T-helper 1 cell treated with Interleukin-12 subunit alpha and Interleukin-12 subunit beta and Interleukin-4 antibody, amounts not matched to agents 30 μg/mL and 1 μg/mL, for 36 hours (primary cell): Measurements from ENCODE around the gene ALDH9A1.
A peak's percentile ranks its signal among the peaks of the same experiment; 100 is the strongest.
"Not testable (repeated sequence)": the region's sequence is repeated elsewhere in the genome, so short reads cannot be mapped to it uniquely, and the experiment has no call there.

Source experiments
- H3K27ac Mint-ChIP-seq: one replicate; pipeline ENCODE4 v1.8.0; 2021; ENCODE audit warnings: mild to moderate bottlenecking, mixed read lengths
- H3K27me3 Mint-ChIP-seq: one replicate; pipeline ENCODE4 v1.8.0; 2021; ENCODE audit warnings: low read depth, mixed read lengths
- H3K36me3 Mint-ChIP-seq: one replicate; pipeline ENCODE4 v1.8.0; 2021; ENCODE audit warnings: low read depth, mixed read lengths
- H3K4me1 Mint-ChIP-seq: one replicate; pipeline ENCODE4 v1.8.0; 2021; ENCODE audit warnings: low read depth, mixed read lengths
- H3K4me3 Mint-ChIP-seq: one replicate; pipeline ENCODE4 v1.8.0; 2021; ENCODE audit warnings: mild to moderate bottlenecking, moderate library complexity, mixed read lengths
- H3K9me3 Mint-ChIP-seq: one replicate; pipeline ENCODE4 v1.8.0; 2021; ENCODE audit warnings: mixed read lengths

Gene ALDH9A1

DNA sequence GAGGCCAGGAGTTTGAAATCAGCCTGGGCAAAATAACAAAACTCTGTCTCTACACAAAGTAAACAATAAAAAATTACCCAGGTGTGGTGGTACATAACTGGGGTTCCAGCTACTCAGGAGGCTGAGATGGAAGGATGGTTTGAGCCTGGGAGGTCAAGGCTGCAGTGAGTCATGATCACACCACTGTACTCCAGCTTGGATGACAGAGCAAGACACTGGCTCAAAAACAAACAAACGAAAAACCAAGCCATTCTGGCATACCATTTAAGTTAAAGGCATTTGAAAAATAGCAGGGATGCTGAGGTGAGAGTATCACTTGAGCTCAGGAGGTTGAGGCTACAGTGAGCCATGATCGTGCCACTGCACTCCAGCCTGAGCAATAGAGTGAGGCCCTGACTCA lies 5.3 kb upstream of the ALDH9A1 start:
- H3K4me1 Mint-ChIP-seq, result peaks cover 2% of the 10 kb centered on the region
- peaks cover 22% of the 10 kb centered on the region for H3K27me3 Mint-ChIP-seq
- no peak overlapping the region for H3K27ac Mint-ChIP-seq
- H3K36me3 Mint-ChIP-seq, result no peaks in the 10 kb centered on the region
- no peak overlapping the region for H3K4me3 Mint-ChIP-seq
- no peaks in the 10 kb centered on the region for H3K9me3 Mint-ChIP-seq

GRCh38 chr1:165701922-165702321 lies 3.6 kb upstream of the ALDH9A1 start:
- not testable (repeated sequence) for H3K36me3 Mint-ChIP-seq, H3K4me3 Mint-ChIP-seq, H3K27ac Mint-ChIP-seq, H3K27me3 Mint-ChIP-seq, H3K9me3 Mint-ChIP-seq
- peaks cover 11% of the 10 kb centered on the region for H3K4me1 Mint-ChIP-seq

DNA sequence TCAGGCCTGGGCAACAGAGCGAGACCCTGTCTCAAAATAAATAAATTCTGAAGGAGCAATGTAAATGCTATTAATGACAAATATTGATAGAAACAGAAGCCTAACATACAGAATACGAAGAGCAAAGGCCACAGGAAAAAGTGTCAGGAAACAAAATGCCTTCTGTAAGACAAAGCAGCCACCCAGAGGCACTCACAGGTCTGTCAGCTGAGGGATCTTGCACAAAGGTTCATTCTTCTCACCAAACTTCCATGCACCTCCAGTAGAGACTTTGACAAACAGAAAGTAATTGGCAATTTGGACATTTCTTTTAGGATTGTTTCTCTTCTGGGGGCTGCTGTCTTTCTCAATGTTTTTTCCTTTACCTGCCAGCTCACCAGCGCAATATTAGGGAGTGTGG lies 1.2 kb upstream of the ALDH9A1 start:
- H3K36me3 Mint-ChIP-seq, result peaks cover 6% of the 10 kb centered on the region
- H3K27me3 Mint-ChIP-seq, result no peaks in the 10 kb centered on the region
- H3K27ac Mint-ChIP-seq, result no peak overlapping the region
- peaks cover 22% of the 10 kb centered on the region for H3K4me1 Mint-ChIP-seq
- no peak overlapping the region for H3K4me3 Mint-ChIP-seq
- H3K9me3 Mint-ChIP-seq, result no peaks in the 10 kb centered on the region

DNA sequence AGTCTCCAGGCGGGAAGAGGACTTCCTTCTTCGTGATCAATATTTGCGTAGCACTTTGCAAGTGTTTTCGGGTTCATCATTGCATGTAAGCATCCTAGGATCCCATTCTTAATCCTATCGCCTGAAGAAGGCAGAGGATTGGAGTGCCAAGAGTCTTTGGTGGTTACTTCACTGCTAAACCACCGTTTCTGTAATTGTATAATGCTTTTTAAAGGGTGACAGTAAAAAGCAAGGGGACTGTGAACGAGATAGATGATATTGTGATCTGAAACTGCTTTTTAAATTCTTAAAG lies 345 bp upstream of the ALDH9A1 start:
- H3K27me3 Mint-ChIP-seq, result no peaks in the 10 kb centered on the region
- no peaks in the 10 kb centered on the region for H3K9me3 Mint-ChIP-seq
- H3K36me3 Mint-ChIP-seq, result peaks cover 11% of the 10 kb centered on the region
- peaks cover 23% of the 10 kb centered on the region for H3K4me1 Mint-ChIP-seq
- H3K27ac Mint-ChIP-seq, result peak overlapping the region; percentile 90
- peak overlapping the region; percentile 98 for H3K4me3 Mint-ChIP-seq

GRCh38 chr1:165697491-165697880 lies 876 bp downstream of the ALDH9A1 start:
- Mint-ChIP-seq H3K27me3 (no peaks in the 10 kb centered on the region), H3K27ac (peak overlapping the region; percentile 98), H3K4me3 (peak overlapping the region; percentile 98), H3K4me1 (peaks cover 23% of the 10 kb centered on the region), H3K36me3 (peaks cover 18% of the 10 kb centered on the region), H3K9me3 (no peaks in the 10 kb centered on the region)

DNA sequence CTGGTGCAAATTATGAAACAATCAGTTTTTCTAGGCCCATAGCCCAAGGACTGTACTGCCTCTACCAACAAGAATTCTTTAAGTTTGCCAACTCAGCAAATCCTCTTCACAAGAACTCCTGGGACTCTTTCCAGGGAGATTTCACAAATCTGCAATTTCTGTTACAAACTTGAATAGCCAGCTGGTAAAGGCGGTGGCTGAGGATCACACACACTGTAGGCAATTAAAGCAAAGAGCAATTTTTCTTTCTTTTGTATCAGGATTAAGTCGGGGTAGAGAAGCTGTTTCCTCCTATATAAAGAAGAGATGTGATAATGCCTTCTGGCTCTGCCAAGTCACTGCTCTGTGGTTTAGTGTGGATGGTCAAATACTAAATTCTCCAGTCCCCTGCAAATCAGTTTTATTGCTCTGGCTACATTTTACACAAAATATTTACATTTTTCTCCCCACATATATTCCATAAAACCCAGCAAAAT lies 1.7 kb downstream of the ALDH9A1 start:
- Mint-ChIP-seq H3K36me3 (peaks cover 26% of the 10 kb centered on the region), H3K9me3 (no peaks in the 10 kb centered on the region), H3K27me3 (no peaks in the 10 kb centered on the region), H3K27ac (peak overlapping the region; percentile 26), H3K4me1 (peaks cover 31% of the 10 kb centered on the region), H3K4me3 (peak overlapping the region; percentile 76)

DNA sequence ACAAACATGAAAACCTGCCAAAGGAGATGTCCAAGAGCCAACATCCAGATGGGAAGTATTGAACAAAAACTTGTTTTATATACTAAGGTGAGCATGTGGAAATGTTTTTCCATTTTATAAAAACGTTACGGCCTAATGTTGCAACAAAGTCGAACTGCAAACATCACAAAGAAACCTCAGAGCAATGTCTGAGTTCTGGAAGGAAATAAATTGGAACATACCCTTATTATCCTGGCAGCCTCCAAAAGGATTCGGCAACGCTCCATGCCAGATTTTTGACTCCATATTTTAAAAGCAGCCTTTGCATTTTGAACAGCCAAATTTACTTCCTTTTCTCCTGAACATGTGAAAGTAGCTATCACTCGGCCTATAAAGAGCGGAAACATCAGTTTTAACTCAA lies 3.3 kb downstream of the ALDH9A1 start:
- Mint-ChIP-seq H3K27me3 (no peaks in the 10 kb centered on the region), H3K36me3 (peaks cover 32% of the 10 kb centered on the region), H3K4me3 (no peak overlapping the region), H3K27ac (no peak overlapping the region), H3K9me3 (no peaks in the 10 kb centered on the region), H3K4me1 (peaks cover 36% of the 10 kb centered on the region)

GRCh38 chr1:165688046-165688445 lies 10.3 kb downstream of the ALDH9A1 start:
- H3K4me1 Mint-ChIP-seq, result peaks cover 38% of the 10 kb centered on the region
- no peak overlapping the region for H3K4me3 Mint-ChIP-seq
- no peak overlapping the region for H3K27ac Mint-ChIP-seq
- H3K27me3 Mint-ChIP-seq, result no peaks in the 10 kb centered on the region
- H3K36me3 Mint-ChIP-seq, result peaks cover 55% of the 10 kb centered on the region
- peaks cover 7% of the 10 kb centered on the region for H3K9me3 Mint-ChIP-seq

- Mint-ChIP-seq H3K36me3 (peaks cover 59% of the 10 kb centered on the region), H3K4me1 (peaks cover 35% of the 10 kb centered on the region), H3K4me3 (no peak overlapping the region), H3K27ac (peak overlapping the region; percentile 6), H3K9me3 (peaks cover 7% of the 10 kb centered on the region), H3K27me3 (no peaks in the 10 kb centered on the region)
These were observed 11.4 kb downstream of the ALDH9A1 start for GRCh38 chr1:165686971-165687433.

- Mint-ChIP-seq H3K36me3 (peaks cover 56% of the 10 kb centered on the region), H3K27ac (peak overlapping the region; percentile 6), H3K9me3 (peaks cover 7% of the 10 kb centered on the region), H3K27me3 (no peaks in the 10 kb centered on the region), H3K4me1 (peaks cover 29% of the 10 kb centered on the region), H3K4me3 (no peak overlapping the region)
These were observed 12.0 kb downstream of the ALDH9A1 start for GRCh38 chr1:165686121-165686970.

DNA sequence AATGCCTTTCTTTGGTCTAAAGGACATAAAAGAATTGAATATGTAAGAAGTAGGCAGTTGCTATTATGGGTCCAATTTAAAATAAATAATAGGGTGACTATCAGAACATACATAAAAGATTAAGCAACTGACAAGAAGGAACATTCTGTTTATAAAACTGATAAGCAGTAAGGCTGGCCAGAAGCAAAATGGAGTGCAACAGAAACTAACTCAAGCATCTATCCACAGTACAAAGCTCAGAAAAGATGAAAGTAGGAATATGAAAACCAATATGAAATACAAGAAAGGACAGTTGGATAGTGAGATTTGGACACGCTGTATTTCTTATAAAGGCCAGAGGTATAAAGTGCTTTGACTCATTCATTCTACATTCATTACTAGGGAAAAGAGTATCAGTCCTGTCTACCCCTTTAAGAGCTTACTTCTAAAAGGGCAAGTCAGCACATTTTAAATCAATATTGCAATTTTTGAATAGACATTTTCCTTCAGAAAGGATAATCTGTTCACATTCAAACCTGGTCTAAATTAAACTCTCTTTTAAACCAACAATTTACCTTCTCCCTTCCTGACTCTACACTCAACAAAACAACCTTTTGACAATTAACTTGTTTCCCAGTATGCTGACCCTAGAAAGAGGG lies 14.4 kb downstream of the ALDH9A1 start:
- peaks cover 7% of the 10 kb centered on the region for H3K9me3 Mint-ChIP-seq
- H3K4me3 Mint-ChIP-seq, result no peak overlapping the region
- H3K27ac Mint-ChIP-seq, result no peak overlapping the region
- H3K27me3 Mint-ChIP-seq, result no peaks in the 10 kb centered on the region
- peaks cover 68% of the 10 kb centered on the region for H3K36me3 Mint-ChIP-seq
- peaks cover 34% of the 10 kb centered on the region for H3K4me1 Mint-ChIP-seq

DNA sequence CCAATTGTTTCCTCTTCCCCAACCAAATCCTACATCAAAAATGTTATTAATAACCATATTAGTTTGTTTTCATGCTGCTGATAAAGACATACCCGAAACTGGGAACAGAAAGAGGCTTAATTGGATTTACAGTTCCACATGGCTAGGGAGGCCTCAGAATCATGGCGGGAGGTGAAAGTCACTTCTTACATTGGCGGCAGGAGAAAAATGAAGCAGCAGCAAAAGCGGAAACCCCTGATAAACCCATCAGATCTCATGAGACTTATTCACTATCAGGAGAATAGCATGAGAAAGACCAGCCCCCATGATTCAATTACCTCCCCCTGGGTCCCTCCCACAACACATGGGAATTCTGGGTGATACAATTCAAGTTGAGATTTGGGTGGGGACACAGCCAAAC lies 17.6 kb downstream of the ALDH9A1 start:
- not testable (repeated sequence) for H3K4me3 Mint-ChIP-seq, H3K27me3 Mint-ChIP-seq, H3K27ac Mint-ChIP-seq, H3K9me3 Mint-ChIP-seq
- H3K36me3 Mint-ChIP-seq, result peaks cover 61% of the 10 kb centered on the region
- H3K4me1 Mint-ChIP-seq, result peaks cover 25% of the 10 kb centered on the region

- Mint-ChIP-seq H3K4me1 (peaks cover 24% of the 10 kb centered on the region), H3K27ac (no peak overlapping the region), H3K9me3 (no peaks in the 10 kb centered on the region), H3K27me3 (no peaks in the 10 kb centered on the region), H3K4me3 (no peak overlapping the region), H3K36me3 (peaks cover 60% of the 10 kb centered on the region)
These were observed 18.1 kb downstream of the ALDH9A1 start for GRCh38 chr1:165680303-165680702.

DNA sequence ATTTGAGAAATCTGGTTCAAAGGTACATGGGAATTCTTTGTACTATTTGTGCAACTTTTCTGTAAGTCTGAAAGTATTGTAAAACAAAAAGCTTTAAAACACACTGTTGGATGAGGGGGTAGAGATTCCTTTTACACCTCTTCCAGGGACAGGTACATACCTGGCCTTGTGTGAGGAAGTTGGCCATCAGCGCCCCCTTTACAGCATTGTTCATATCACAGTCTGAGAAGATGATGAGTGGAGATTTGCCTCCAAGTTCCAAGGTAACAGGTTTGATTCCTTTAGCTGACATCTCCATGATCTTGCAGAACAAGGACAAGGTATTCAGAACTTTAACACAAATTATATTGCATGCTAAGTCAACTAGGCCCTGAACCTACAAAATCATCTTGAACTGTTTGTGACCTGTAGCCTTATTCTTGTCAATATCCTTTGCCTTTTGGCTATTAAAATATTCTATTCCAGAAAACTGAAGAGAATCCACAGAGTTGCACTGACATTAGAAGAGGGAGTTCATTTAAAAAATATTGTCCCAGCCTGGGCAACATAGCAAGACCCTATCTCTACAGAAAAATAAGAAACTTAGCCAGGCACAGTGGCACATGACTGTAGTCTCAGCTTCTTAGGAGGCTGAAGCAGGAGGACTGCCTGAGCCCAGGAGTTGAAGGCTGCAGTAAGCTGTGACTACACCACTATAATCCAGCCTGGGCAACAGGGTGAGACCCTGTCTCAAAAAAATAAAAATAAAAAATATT lies 18.9 kb downstream of the ALDH9A1 start:
- H3K4me1 Mint-ChIP-seq, result peaks cover 22% of the 10 kb centered on the region
- no peaks in the 10 kb centered on the region for H3K9me3 Mint-ChIP-seq
- H3K36me3 Mint-ChIP-seq, result peaks cover 59% of the 10 kb centered on the region
- H3K27ac Mint-ChIP-seq, result no peak overlapping the region
- H3K27me3 Mint-ChIP-seq, result no peaks in the 10 kb centered on the region
- no peak overlapping the region for H3K4me3 Mint-ChIP-seq

GRCh38 chr1:165678509-165678908 lies 19.9 kb downstream of the ALDH9A1 start:
- Mint-ChIP-seq H3K27me3 (no peaks in the 10 kb centered on the region), H3K4me1 (peaks cover 20% of the 10 kb centered on the region), H3K4me3 (no peak overlapping the region), H3K9me3 (no peaks in the 10 kb centered on the region), H3K27ac (peak overlapping the region; percentile 45), H3K36me3 (peaks cover 55% of the 10 kb centered on the region)
